ENCODE results near the gene GMEB1.
A peak's percentile ranks its signal among the peaks of the same experiment; 100 is the strongest.
"Not testable (repeated sequence)": the region's sequence is repeated elsewhere in the genome, so short reads cannot be mapped to it uniquely, and the experiment has no call there.

The GMEB1 gene

DNA sequence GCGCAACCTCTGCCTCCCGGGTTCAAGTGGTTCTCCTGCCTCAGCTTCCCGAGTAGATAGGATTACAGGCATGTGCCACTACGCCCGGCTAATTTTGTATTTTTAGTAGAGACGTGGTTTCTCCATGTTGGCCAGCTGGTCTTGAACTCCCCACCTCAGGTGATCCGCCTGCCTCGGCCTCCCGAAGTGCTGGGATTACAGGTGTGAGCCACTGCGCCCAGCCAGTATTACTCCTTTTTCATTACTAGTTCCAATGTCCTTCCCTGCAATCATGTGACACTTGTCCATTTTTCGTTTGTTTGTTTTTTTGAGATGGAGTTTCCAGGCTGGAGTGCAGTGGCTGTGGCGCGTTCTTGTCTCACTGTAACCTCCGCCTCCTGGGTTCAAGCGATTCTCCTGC, 4.4 kb downstream of the GMEB1 start:
- not testable (repeated sequence) for DNase-seq (ENCODE audit: low read depth)

DNA sequence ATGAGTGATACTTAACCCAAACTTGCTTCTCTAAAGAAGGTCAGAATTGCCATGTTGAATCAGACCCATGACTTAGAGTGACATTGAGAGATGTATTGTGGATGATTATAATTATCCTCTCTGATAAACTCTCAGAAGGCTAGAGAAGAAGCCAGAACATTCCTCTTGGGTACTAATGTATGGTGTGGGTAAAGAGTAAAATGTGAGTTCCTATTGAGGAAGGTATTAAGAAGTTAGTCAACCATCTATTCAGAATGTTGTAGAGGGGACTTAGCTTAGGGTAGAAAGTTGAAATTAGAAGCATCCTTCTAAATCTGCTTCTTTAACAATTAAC, 7.3 kb downstream of the GMEB1 start:
- no peak for DNase-seq (ENCODE audit: low read depth)

- DNase-seq (ENCODE audit: low read depth): no peak
Observed at GRCh38 chr1:28680151-28680550, 11.6 kb downstream of the GMEB1 start.

GRCh38 chr1:28682840-28683239, 14.3 kb downstream of the GMEB1 start:
- DNase-seq (ENCODE audit: low read depth): no peak

DNA sequence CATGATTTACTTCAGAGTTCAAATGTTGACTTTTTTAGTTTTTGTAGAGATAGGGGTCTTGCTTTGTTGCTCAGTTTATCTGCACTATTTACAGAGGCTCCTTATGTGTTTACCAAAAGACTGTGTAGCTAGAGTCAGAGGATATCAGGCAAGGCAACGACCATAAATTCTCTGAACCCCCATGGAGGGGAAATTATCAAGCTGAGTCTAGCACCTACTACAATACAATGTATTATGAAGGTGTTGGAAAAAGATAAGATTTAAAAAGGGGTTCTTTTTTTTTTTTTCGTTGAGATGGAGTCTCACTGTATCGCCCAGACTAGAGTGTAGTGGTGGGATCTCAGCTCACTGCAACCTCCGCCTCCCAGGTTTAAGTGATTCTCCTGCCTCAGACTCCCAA, 16.4 kb downstream of the GMEB1 start:
- DNase-seq (ENCODE audit: low read depth): no peak

DNA sequence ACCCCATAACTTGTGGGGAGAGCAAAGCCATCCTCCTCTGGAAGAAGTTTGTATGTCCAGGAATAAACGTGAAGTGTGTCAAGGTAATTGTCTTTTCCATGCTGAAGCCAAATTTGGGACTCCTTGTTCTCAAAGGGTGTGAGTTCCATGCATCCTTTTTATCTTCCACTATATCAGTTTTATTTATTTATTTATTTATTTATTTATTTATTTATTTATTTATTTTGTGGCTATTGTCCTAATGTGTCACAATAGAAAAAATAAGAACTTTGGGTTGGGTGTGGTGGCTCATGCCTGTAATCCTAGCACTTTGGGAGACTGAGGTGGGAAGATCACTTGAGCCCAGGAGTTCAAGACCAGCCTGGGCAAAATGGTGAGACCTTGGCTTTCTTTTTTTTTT, 23.0 kb downstream of the GMEB1 start:
- DNase-seq (ENCODE audit: low read depth): not testable (repeated sequence)

DNA sequence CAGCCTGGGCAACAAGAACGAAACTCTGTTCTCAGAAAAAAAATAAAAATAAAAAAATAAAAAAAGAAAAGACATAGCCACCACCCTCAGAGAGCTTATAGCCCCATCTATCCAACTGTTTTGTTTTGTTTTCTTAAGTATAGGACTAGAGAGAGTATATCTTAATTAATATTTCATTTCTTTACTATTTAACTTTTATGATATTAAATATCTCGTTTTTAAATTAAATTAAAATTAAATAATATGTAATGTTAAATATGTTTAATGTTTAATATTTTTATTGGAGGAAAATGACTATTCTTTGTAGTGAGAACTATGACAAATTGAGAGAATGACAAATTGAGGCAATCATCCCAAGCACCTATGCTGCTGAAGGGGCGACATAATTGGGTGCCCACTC, 35.0 kb downstream of the GMEB1 start:
- no peak for DNase-seq (ENCODE audit: low read depth)

DNA sequence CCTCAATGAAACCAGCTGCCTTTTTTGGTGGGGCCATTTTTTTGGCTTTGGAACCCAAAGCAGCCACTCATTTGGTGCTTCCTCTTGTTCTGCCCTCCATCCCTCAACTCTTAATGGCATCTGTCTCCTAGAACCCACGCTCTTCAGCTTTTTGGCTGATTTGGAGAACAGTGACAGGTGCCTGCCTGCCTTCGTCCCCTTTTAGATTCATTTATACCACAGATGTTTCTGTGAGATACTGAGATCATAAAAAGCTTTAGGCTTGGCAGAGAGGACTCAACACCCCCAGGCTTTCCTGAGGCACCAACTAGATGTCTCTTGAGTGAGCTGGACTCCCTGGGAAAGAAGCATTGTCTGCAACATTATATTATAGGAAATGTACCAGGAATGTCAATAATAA, 47.8 kb downstream of the GMEB1 start:
- no peak for DNase-seq (ENCODE audit: low read depth)

DNA sequence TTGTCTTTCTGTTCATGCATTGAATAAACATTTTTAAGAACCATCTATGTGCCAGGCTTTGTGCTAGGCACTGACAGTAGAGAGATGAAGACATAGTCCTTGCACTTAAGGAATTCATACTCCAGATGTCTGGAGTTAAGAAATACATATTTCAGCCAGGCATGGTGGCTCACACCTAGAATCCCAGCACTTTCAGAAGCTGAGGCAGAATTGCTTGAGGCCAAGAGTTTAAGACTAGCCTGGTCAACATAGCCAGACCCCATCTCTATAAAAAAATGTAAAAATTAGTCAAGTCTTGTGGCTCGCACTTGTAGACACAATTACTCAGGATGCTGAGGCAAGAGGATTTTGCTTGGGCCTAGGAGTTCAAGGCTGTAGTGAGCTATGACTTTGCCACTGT, 49.6 kb downstream of the GMEB1 start:
- no peak for DNase-seq (ENCODE audit: low read depth)

- DNase-seq (ENCODE audit: low read depth): no peak
Observed at GRCh38 chr1:28718586-28719331, 50.2 kb downstream of the GMEB1 start.

GRCh38 chr1:28719332-28719619, 50.7 kb downstream of the GMEB1 start:
- DNase-seq (ENCODE audit: low read depth): no peak

GRCh38 chr1:28720376-28720775, 51.8 kb downstream of the GMEB1 start:
- no peak for DNase-seq (ENCODE audit: low read depth)

GRCh38 chr1:28721927-28722326, 53.3 kb downstream of the GMEB1 start:
- not testable (repeated sequence) for DNase-seq (ENCODE audit: low read depth)

GRCh38 chr1:28725365-28725764, 56.8 kb downstream of the GMEB1 start:
- DNase-seq (ENCODE audit: low read depth): not testable (repeated sequence)

DNA sequence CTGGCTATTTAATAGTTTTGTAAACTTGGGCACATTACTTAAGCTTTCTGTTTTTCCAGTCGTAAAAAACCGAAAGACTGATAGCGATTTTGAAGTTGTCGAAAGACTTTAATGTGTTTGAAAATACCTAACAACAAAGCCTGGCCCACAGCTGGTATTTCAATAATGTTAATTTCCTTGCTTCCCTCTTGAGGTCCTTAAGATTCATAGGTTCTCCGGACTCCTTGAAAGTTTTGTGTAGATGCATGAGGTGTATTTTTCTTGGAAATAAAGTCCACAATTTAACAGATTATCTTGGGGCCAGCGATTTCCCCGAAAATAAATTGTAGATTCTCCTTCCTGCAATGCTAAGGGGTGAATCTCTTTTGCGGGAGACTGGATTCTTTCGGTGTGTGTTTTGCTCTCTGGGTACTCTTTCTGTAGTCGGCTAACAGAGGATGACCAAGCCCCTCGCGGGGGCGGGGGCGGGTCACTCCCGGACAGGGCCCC, 67.4 kb downstream of the GMEB1 start:
- DNase-seq (ENCODE audit: low read depth): no peak

DNA sequence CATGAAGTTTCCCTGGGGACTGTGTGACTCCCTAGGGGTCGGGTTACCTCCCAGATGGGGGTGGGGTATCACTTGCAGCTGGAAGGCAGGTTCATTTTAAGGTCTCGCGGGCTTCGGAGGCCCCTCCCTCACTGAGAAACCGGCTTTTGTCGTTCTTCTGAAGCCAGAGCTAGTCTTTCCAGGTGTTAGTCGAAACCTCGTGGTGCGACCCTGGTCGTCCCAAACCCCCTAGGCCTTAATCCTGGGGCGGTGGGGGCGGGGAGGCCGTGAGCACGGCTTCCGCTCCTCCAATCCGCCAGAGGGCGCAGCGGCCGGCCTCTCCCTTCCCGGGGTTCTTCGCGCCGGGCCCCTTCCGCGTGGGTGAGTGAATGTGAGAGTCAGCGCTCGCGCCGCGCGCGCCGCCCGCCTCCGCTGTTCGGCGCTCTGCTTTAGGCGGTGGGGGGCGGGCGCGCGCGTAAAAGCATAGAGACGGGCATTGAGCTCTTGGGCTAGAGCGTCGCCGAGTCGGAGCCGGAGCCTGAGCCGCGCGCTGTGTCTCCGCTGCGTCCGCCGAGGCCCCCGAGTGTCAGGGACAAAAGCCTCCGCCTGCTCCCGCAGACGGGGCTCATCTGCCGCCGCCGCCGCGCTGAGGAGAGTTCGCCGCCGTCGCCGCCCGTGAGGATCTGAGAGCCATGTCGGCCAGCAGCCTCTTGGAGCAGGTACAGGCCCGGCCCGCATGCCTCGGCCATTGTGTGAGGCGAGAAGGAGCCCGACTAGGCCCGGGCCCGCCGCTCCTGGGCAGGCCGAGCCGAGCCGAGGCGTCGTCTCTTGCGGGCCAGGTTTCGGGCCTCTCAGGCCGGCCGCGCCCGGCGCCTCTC, 68.1 kb downstream of the GMEB1 start, which contains the start of gene YTHDF2:
YTHDF2 (plus strand) TSS at position 491 of the 857 bp plus-strand sequence; CDS start at position 672, 181 bp downstream.
- DNase-seq (ENCODE audit: low read depth): peak; percentile 96

DNA sequence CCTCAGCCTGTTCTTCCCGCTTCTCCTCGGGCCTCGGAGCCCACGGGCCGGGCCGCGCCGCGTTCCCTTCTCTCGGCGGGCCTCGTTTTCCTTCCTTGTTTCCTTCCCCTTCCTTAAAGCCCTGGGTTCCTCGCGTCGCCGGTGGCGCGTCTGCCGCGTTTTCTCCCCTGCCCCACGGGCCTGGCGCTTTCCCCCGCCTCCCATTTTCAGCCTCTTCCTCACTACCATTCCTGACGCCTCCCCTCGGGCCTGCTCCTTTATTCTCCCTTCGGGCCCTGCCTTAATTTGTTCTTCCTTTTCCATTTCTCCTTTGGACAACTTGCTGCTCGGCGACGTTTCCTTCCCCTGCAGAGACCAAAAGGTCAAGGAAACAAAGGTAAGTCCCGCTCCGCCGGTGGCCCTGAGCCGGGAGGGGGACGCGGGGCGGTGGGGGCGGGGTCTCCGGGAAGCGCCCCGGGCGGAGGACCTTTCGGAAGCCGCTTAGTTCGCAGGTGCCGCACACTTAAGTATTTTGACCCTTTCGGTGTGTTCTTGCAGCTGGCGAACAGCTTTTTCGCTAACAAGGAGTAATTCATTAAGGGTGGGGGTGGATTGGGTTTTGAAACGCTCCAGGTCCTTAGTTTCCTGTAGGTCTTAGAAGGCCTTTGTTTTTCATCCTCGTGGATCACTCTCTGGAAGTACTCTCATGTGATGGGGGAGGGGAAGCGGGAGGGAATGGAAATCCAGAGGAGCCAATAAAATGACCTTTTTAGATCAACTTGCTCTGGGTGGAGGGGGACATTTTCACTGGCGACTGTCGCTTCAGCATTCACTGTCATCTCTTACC, 68.9 kb downstream of the GMEB1 start:
- DNase-seq (ENCODE audit: low read depth): peak; percentile 6

DNA sequence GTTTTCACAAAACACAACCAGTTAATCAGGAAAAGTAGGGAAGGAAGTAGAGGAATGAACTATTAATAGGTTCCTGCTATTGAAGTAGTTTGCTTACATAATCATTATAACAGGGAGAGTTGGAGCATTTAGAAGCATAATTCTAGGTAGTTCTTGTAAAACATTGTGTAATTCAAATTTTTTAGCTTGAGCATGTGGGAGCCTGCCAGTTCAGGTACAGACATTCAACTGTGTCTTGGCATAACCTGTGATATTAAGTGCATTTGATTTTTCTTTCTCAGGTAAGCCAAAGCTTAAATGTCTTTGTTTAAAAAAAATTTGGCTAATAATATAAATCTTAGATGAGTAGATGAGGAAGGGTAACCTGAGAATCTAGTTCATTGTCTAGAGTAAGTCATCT, 71.5 kb downstream of the GMEB1 start:
- DNase-seq (ENCODE audit: low read depth): no peak

- DNase-seq (ENCODE audit: low read depth): no peak
Observed at GRCh38 chr1:28744184-28744583, 75.6 kb downstream of the GMEB1 start.

DNA sequence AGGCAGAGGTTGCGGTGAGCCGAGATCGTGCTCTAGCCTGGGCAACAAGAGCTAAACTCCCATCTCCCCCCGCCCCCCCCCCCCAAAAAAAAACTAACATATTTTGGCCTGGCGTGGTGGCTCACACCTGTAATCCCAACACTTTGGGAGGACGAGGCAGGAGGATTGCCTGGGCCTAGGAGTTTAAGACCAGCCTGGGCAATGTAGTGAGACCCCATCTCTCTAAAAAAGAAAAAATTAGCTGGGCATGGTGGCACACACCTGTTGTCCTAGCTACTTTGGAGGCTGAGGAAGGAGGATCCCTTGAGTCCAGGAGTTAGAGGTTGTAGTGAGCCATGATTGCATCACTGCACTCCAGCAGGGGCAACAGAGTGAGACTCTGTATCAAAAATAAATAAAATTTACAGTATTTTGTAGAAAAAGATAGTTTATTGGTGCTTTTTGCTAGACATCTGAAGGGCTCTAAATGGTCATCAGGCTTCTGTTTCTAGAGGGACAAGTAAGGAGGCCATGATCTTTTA, 77.1 kb downstream of the GMEB1 start:
- no peak for DNase-seq (ENCODE audit: low read depth)

GRCh38 chr1:28750330-28750729, 81.7 kb downstream of the GMEB1 start:
- no peak for DNase-seq (ENCODE audit: low read depth)

DNA sequence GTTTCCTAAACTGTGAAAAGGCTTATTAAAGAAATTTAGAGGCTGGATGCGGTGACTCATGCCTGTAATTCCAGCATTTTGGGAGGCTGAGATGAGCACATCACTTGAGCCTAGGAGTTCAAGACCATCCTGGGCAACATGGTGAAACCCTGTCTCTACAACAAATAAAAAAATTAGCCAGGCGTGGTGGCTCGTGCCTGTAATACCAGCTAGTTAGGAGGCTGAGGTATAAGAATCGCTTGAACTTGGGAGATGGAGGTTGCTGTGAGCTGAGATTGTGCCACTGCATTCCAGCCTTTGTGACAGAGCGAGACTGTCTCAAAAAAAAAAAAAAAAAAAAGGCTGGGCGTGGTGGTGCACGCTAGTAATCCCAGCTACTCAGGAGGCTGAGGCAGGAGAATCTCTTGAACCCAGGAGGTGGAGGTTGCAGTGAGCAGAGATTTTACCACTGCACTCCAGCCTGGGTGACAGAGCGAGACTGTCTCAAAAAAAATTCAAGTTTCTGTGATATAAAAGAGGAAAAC, 82.2 kb downstream of the GMEB1 start:
- not testable (repeated sequence) for DNase-seq (ENCODE audit: low read depth)

Measured in stimulated activated CD8-positive, alpha-beta memory T cell treated with anti-CD3 and anti-CD28 coated beads, Interleukin-15, amount 100 ng/mL, for 1 hour (primary cell).